Activated naive CD8-positive, alpha-beta T cell treated with anti-CD3 and anti-CD28 coated beads, Interleukin-2, amount 10 ng/mL, durations not matched to agents 7 days and 5 days (primary cell): ENCODE results near the gene MRPS26. TPM values are rescaled to one million over a fixed set of nuclear protein-coding genes. Genes with fewer than 3 reads are reported as not detected.

Experiments
- ATAC-seq: fragments of 150-1000 bp; cut with Tn5 transposase; one replicate; pipeline ENCODE4 v1.10.0; 2021; ENCODE audit warnings: low read depth, moderate library complexity
- POLR2A ChIA-PET: fragments of 350-600 bp; sonication (Branson Sonifier 250); formaldehyde crosslinking; loops from one replicate; lab custom pipeline; 2021; ENCODE audit warnings: antibody characterized with exemption; lab: Charles Lee
- DNase-seq: peaks from one replicate; pipeline ENCODE4 v3.0.0; 2021
- H3K27ac Mint-ChIP-seq: one replicate; pipeline ENCODE4 v1.8.0; 2022; ENCODE audit warnings: mild to moderate bottlenecking, mixed read lengths
- H3K27me3 Mint-ChIP-seq: one replicate; pipeline ENCODE4 v1.8.0; 2022; ENCODE audit warnings: mild to moderate bottlenecking, moderate library complexity, mixed read lengths
- H3K36me3 Mint-ChIP-seq: one replicate; pipeline ENCODE4 v1.8.0; 2021; ENCODE audit warnings: mild to moderate bottlenecking, mixed read lengths
- H3K4me1 Mint-ChIP-seq: one replicate; pipeline ENCODE4 v1.8.0; 2021; ENCODE audit warnings: mixed read lengths
- H3K4me3 Mint-ChIP-seq: one replicate; pipeline ENCODE4 v1.8.0; 2022; ENCODE audit warnings: mild to moderate bottlenecking, moderate library complexity, mixed read lengths
- H3K9me3 Mint-ChIP-seq: one replicate; pipeline ENCODE4 v1.8.0; 2021; ENCODE audit warnings: mixed read lengths
- total RNA-seq, 2 experiments: library from RNA; stranded (reverse); gene quantifications; one replicate each; pipeline ENCODE4 v1.2.3, GENCODE V29; 2021

MRPS26 gene
- total RNA-seq, 2 experiments from 2014 or later = 30.4 to 32.6 TPM

- POLR2A ChIA-PET = interaction anchor here (1.3 kb wide), 1 partner anchor 8 kb away, joined by 3 read pairs; no protein-coding TSS in a partner anchor
- Mint-ChIP-seq H3K4me3 (no peak overlapping the region), H3K4me1 (peaks cover 5% of the 10 kb centered on the region), H3K9me3 (no peaks in the 10 kb centered on the region), H3K27ac (no peak overlapping the region), H3K36me3 (no peaks in the 10 kb centered on the region), H3K27me3 (peaks cover 40% of the 10 kb centered on the region)
- ATAC-seq = no peak
- DNase-seq = no peak
Observed at GRCh38 chr20:3084986-3085360, 39.1 kb downstream of the MRPS26 start.

- POLR2A ChIA-PET = no interaction called here
- H3K4me1 Mint-ChIP-seq = peaks cover 10% of the 10 kb centered on the region
- H3K27me3 Mint-ChIP-seq = peaks cover 35% of the 10 kb centered on the region
Observed at GRCh38 chr20:3085571-3086072, 39.8 kb downstream of the MRPS26 start.

GRCh38 chr20:3088031-3088430 lies 42.2 kb downstream of the MRPS26 start:
- Mint-ChIP-seq H3K4me1 (peaks cover 15% of the 10 kb centered on the region), H3K27me3 (peaks cover 26% of the 10 kb centered on the region), H3K4me3 (no peak overlapping the region), H3K9me3 (no peaks in the 10 kb centered on the region), H3K36me3 (no peaks in the 10 kb centered on the region), H3K27ac (no peak overlapping the region)
- ATAC-seq = no peak
- DNase-seq = no peak
- POLR2A ChIA-PET = no interaction called here

More at GRCh38 chr20:3085571-3086072, 39.8 kb downstream of the MRPS26 start:
- Mint-ChIP-seq H3K27ac (no peak overlapping the region), H3K36me3 (no peaks in the 10 kb centered on the region), H3K9me3 (no peaks in the 10 kb centered on the region), H3K4me3 (no peak overlapping the region)
- DNase-seq (no peak), ATAC-seq (no peak)

- Mint-ChIP-seq H3K27ac (no peak overlapping the region), H3K4me3 (no peak overlapping the region), H3K36me3 (no peaks in the 10 kb centered on the region), H3K9me3 (no peaks in the 10 kb centered on the region), H3K27me3 (peaks cover 11% of the 10 kb centered on the region), H3K4me1 (peaks cover 20% of the 10 kb centered on the region)
- no peak for DNase-seq
- POLR2A ChIA-PET = interaction anchor here (0.7 kb wide), 1 partner anchor 379 kb away, joined by 3 read pairs; no protein-coding TSS in a partner anchor
- ATAC-seq = no peak
Observed at GRCh38 chr20:3090565-3090964, 44.7 kb downstream of the MRPS26 start.

GRCh38 chr20:3092611-3093379 lies 46.9 kb downstream of the MRPS26 start:
- H3K4me1 Mint-ChIP-seq = peaks cover 20% of the 10 kb centered on the region
- ATAC-seq (peak; percentile 71), DNase-seq (peak; percentile 72)
- no peaks in the 10 kb centered on the region for H3K36me3 Mint-ChIP-seq
- H3K9me3 Mint-ChIP-seq = no peaks in the 10 kb centered on the region
- POLR2A ChIA-PET = interaction anchor here (0.9 to 2.3 kb wide), 8 partner anchors 8 to 111 kb away, joined by 3 to 13 read pairs (median 3); partner anchors contain the start of gene AVP
- peak overlapping the region; percentile 97 for H3K27ac Mint-ChIP-seq
- peaks cover 11% of the 10 kb centered on the region for H3K27me3 Mint-ChIP-seq
- peak overlapping the region; percentile 93 for H3K4me3 Mint-ChIP-seq

GRCh38 chr20:3093861-3094361 lies 48.1 kb downstream of the MRPS26 start:
- Mint-ChIP-seq H3K4me1 (peaks cover 20% of the 10 kb centered on the region), H3K27ac (peak overlapping the region; percentile 43), H3K27me3 (peaks cover 13% of the 10 kb centered on the region), H3K4me3 (peak overlapping the region; percentile 65), H3K36me3 (no peaks in the 10 kb centered on the region), H3K9me3 (no peaks in the 10 kb centered on the region)
- ATAC-seq = peak; percentile 13
- POLR2A ChIA-PET = interaction anchor here (1.3 to 2.3 kb wide), 2 partner anchors 7 to 16 kb away, joined by 3 to 13 read pairs; no protein-coding TSS in a partner anchor
- DNase-seq = no peak

GRCh38 chr20:3094848-3095629 lies 49.2 kb downstream of the MRPS26 start:
- peaks cover 20% of the 10 kb centered on the region for H3K4me1 Mint-ChIP-seq
- peaks cover 18% of the 10 kb centered on the region for H3K27me3 Mint-ChIP-seq
- POLR2A ChIA-PET = no interaction called here
- H3K9me3 Mint-ChIP-seq = no peaks in the 10 kb centered on the region
- no peak overlapping the region for H3K4me3 Mint-ChIP-seq
- ATAC-seq = no peak
- no peaks in the 10 kb centered on the region for H3K36me3 Mint-ChIP-seq
- H3K27ac Mint-ChIP-seq = no peak overlapping the region
- DNase-seq = no peak

Other genes with a start within 250 kb of the MRPS26 start
- under 1 TPM; 0.25 to 0.31 TPM for gene CPXM1, start 245.4 kb upstream of the MRPS26 start, total RNA-seq
- not detected for gene C20orf141, start 231.1 kb upstream of the MRPS26 start, total RNA-seq
- gene TMEM239, start 229.7 kb upstream of the MRPS26 start, total RNA-seq = not detected
- gene PCED1A, start 205.4 kb upstream of the MRPS26 start, total RNA-seq = 10 to 100 TPM; 39.9 to 43.3 TPM
- 10 to 100 TPM; 54.6 to 56.7 TPM for gene VPS16, start 205.3 kb upstream of the MRPS26 start, total RNA-seq
- 10 to 100 TPM; 68.1 to 68.8 TPM for gene PTPRA, start 172.6 kb upstream of the MRPS26 start, total RNA-seq
- gene GNRH2, start 2.4 kb upstream of the MRPS26 start, total RNA-seq = 1 to 10 TPM in 1 of 2 experiments, under 1 TPM in 1; 0.85 to 1.6 TPM
- gene OXT, start 25.6 kb downstream of the MRPS26 start, total RNA-seq = under 1 TPM; 0.68 to 0.89 TPM
- gene AVP, start 38.7 kb downstream of the MRPS26 start, total RNA-seq = not detected
- gene FASTKD5, start 113.8 kb downstream of the MRPS26 start, total RNA-seq = 10 to 100 TPM; 21.3 to 21.7 TPM
- gene UBOX5, start 113.8 kb downstream of the MRPS26 start, total RNA-seq = 1 to 10 TPM; 9.3 to 9.4 TPM
- gene LZTS3, start 127.5 kb downstream of the MRPS26 start, total RNA-seq = 1 to 10 TPM; 2.1 to 2.5 TPM
- gene DDRGK1, start 158.6 kb downstream of the MRPS26 start, total RNA-seq = 10 to 100 TPM; 58.1 to 59.2 TPM
- gene ITPA, start 163.4 kb downstream of the MRPS26 start, total RNA-seq = 10 to 100 TPM; 44.3 to 44.4 TPM
- 1 to 10 TPM; 1.9 to 2.4 TPM for gene SLC4A11, start 193.1 kb downstream of the MRPS26 start, total RNA-seq